ENCODE data around the gene ASTN2.

The ASTN2 gene

GRCh38 chr9:116673375-116673774 lies 741.5 kb downstream of the ASTN2 start:
- no peak for DNase-seq (ENCODE audit: low read depth in 2 of 2)

GRCh38 chr9:116671605-116672004 lies 743.3 kb downstream of the ASTN2 start:
- no peak for DNase-seq (ENCODE audit: low read depth in 2 of 2)

- DNase-seq (ENCODE audit: low read depth in 2 of 2) = no peak
These were observed 745.7 kb downstream of the ASTN2 start for GRCh38 chr9:116668970-116669695.

- DNase-seq (ENCODE audit: low read depth in 2 of 2) = no peak
These were observed 751.3 kb downstream of the ASTN2 start for GRCh38 chr9:116663581-116663980.

GRCh38 chr9:116662646-116663310 lies 752.1 kb downstream of the ASTN2 start:
- DNase-seq (ENCODE audit: low read depth in 2 of 2) = no peak

GRCh38 chr9:116661037-116661954 lies 753.6 kb downstream of the ASTN2 start:
- DNase-seq (ENCODE audit: low read depth in 2 of 2) = no peak

- no peak for DNase-seq (ENCODE audit: low read depth in 2 of 2)
These were observed 756.6 kb downstream of the ASTN2 start for GRCh38 chr9:116658265-116658664.

GRCh38 chr9:116656977-116657376 lies 757.9 kb downstream of the ASTN2 start:
- DNase-seq (ENCODE audit: low read depth in 2 of 2) = no peak

GRCh38 chr9:116656501-116656971 lies 758.3 kb downstream of the ASTN2 start:
- DNase-seq (ENCODE audit: low read depth in 2 of 2) = no peak

- no peak for DNase-seq (ENCODE audit: low read depth in 2 of 2)
These were observed 760.9 kb downstream of the ASTN2 start for GRCh38 chr9:116654059-116654355.

- DNase-seq (ENCODE audit: low read depth in 2 of 2) = no peak
These were observed 761.4 kb downstream of the ASTN2 start for GRCh38 chr9:116653348-116654058.

- no peak for DNase-seq (ENCODE audit: low read depth in 2 of 2)
These were observed 767.4 kb downstream of the ASTN2 start for GRCh38 chr9:116647515-116647809.

- no peak for DNase-seq (ENCODE audit: low read depth in 2 of 2)
These were observed 768.0 kb downstream of the ASTN2 start for GRCh38 chr9:116646661-116647514.

- no peak for DNase-seq (ENCODE audit: low read depth in 2 of 2)
These were observed 770.7 kb downstream of the ASTN2 start for GRCh38 chr9:116644091-116644688.

GRCh38 chr9:116643691-116644090 lies 771.2 kb downstream of the ASTN2 start:
- DNase-seq (ENCODE audit: low read depth in 2 of 2) = no peak

GRCh38 chr9:116641292-116642059 lies 773.4 kb downstream of the ASTN2 start:
- DNase-seq (ENCODE audit: low read depth in 2 of 2) = no peak

GRCh38 chr9:116639251-116639741 lies 775.6 kb downstream of the ASTN2 start:
- DNase-seq (ENCODE audit: low read depth in 2 of 2) = no peak

- no peak for DNase-seq (ENCODE audit: low read depth in 2 of 2)
These were observed 778.9 kb downstream of the ASTN2 start for GRCh38 chr9:116635908-116636307.

GRCh38 chr9:116632990-116633838 lies 781.6 kb downstream of the ASTN2 start:
- no peak for DNase-seq (ENCODE audit: low read depth in 2 of 2)

Measured in stimulated activated CD8-positive, alpha-beta memory T cell treated with anti-CD3 and anti-CD28 coated beads, Interleukin-2, amount 100 ng/mL, for 48 hours (primary cell).